Endodermal cell (in vitro differentiated cells): ENCODE results near the gene HCAR1. TPM values are rescaled to one million over a fixed set of nuclear protein-coding genes. Genes with fewer than 3 reads are reported as not detected.

Experiments used
- DNase-seq: peaks from one replicate; pipeline ENCODE4 v3.0.0-alpha.2; 2017
- H3K27ac ChIP-seq: 2 replicates; pipeline ENCODE4 v1.5.1; 2013; ENCODE audit warnings: mild to moderate bottlenecking, low read depth, low read length, moderate library complexity
- H3K27me3 ChIP-seq: 2 replicates; pipeline ENCODE4 v1.6.1; 2013; ENCODE audit warnings: mild to moderate bottlenecking, low read length, moderate library complexity; ENCODE audit not compliant: insufficient read depth, control insufficient read depth, poor library complexity, severe bottlenecking
- H3K36me3 ChIP-seq: 2 replicates; pipeline ENCODE4 v1.7.0; 2013; ENCODE audit warnings: mild to moderate bottlenecking, low read length, moderate library complexity; ENCODE audit not compliant: control insufficient read depth, insufficient read depth
- H3K4me1 ChIP-seq: one replicate; pipeline ENCODE4 v1.7.0; 2013; ENCODE audit warnings: low read length; ENCODE audit not compliant: control insufficient read depth, insufficient read depth
- H3K4me3 ChIP-seq: 2 replicates; pipeline ENCODE4 v1.5.1; 2013; ENCODE audit warnings: mild to moderate bottlenecking, low read length, moderate library complexity
- H3K9ac ChIP-seq: 2 replicates; pipeline ENCODE4 v1.6.1; 2013; ENCODE audit warnings: mild to moderate bottlenecking, low read length, moderate library complexity; ENCODE audit not compliant: poor library complexity, severe bottlenecking; ENCODE audit errors: extremely low read depth
- H3K9me3 ChIP-seq: 2 replicates; pipeline ENCODE4 v1.6.1; 2013; ENCODE audit warnings: mild to moderate bottlenecking, low read length, moderate library complexity; ENCODE audit not compliant: control insufficient read depth
- H3K27ac Mint-ChIP-seq: 2 replicates; pipeline ENCODE4 v1.8.0; 2020; ENCODE audit warnings: mixed read lengths
- H3K27me3 Mint-ChIP-seq: 2 replicates; pipeline ENCODE4 v1.8.0; 2021; ENCODE audit warnings: mild to moderate bottlenecking, mixed read lengths; ENCODE audit not compliant: insufficient read depth
- H3K36me3 Mint-ChIP-seq: 2 replicates; pipeline ENCODE4 v1.8.0; 2020; ENCODE audit warnings: low read depth, mixed read lengths
- H3K4me1 Mint-ChIP-seq: 2 replicates; pipeline ENCODE4 v1.8.0; 2020; ENCODE audit warnings: mixed read lengths
- H3K4me3 Mint-ChIP-seq: 2 replicates; pipeline ENCODE4 v1.8.0; 2020; ENCODE audit warnings: mild to moderate bottlenecking, moderate library complexity, mixed read lengths
- H3K9me3 Mint-ChIP-seq: 2 replicates; pipeline ENCODE4 v1.8.0; 2020; ENCODE audit warnings: mild to moderate bottlenecking, mixed read lengths
- CTCF ChIP-seq: fragments of 200-600 bp; sonication (generic); conservative IDR thresholded peaks from 2 replicates; pipeline ENCODE4 v1.5.0; 2021; ENCODE audit warnings: antibody characterized with exemption, mild to moderate bottlenecking
- WGBS, 2 experiments: methylation state at CpG; one replicate each; pipeline versions ENCODE4 v1.1.5 to v1.1.7; 2013; ENCODE audit warnings: missing lambda C conversion rate in 2 of 2, mixed read lengths in 1 of 2; ENCODE audit not compliant: insufficient coverage in 1 of 2, insufficient read length in 1 of 2; 5-methylcytosine and 5-hydroxymethylcytosine counted together
- total RNA-seq, 2 donors: library from RNA; stranded (reverse); fragmentation: NEBNext Ultra II Directional in 1 of 2; extraction: Animal tissue kit (Norgen Biotek cat#: 25700) in 1 of 2; gene quantifications; 2 replicates in 1 of 2; 3 replicates in 1 of 2; pipeline ENCODE4 v1.2.1, GENCODE V29; 2021

The HCAR1 gene
- total RNA-seq, 2 donors from 2014 or later: 0.04 TPM; not detected in 1

GRCh38 chr12:122691566-122691965, 39.1 kb downstream of the HCAR1 start:
- Mint-ChIP-seq H3K36me3 (no peaks in the 10 kb centered on the region), H3K27me3 (peaks cover 3% of the 10 kb centered on the region), H3K27ac (no peak overlapping the region), H3K4me1 (peaks cover 2% of the 10 kb centered on the region), H3K4me3 (no peak overlapping the region), H3K9me3 (no peaks in the 10 kb centered on the region)
- WGBS, 2 experiments: 78 to 100% methylated on average over 3 of the region's 3 CpGs
- Histone ChIP-seq H3K9me3 (no peaks in the 10 kb centered on the region), H3K4me3 (no peak overlapping the region), H3K4me1 (no peaks in the 10 kb centered on the region), H3K36me3 (no peaks in the 10 kb centered on the region), H3K27me3 (no peaks in the 10 kb centered on the region), H3K9ac (no peak overlapping the region), H3K27ac (no peak overlapping the region)
- no peak for TF ChIP-seq CTCF
- DNase-seq: no peak

GRCh38 chr12:122688291-122688690, 42.4 kb downstream of the HCAR1 start:
- peaks cover 2% of the 10 kb centered on the region for H3K4me1 Mint-ChIP-seq
- no peak overlapping the region for H3K9ac ChIP-seq
- H3K9me3 ChIP-seq: no peaks in the 10 kb centered on the region
- H3K27me3 ChIP-seq: no peaks in the 10 kb centered on the region
- no peak for DNase-seq
- H3K36me3 ChIP-seq: no peaks in the 10 kb centered on the region
- no peaks in the 10 kb centered on the region for H3K9me3 Mint-ChIP-seq
- H3K36me3 Mint-ChIP-seq: no peaks in the 10 kb centered on the region
- H3K27ac Mint-ChIP-seq: no peak overlapping the region
- H3K4me3 ChIP-seq: no peak overlapping the region
- 93 to 94% methylated on average over 3 of the region's 3 CpGs for WGBS, 2 experiments
- no peak for TF ChIP-seq CTCF
- no peak overlapping the region for H3K27ac ChIP-seq
- H3K4me3 Mint-ChIP-seq: no peak overlapping the region
- peaks cover 11% of the 10 kb centered on the region for H3K27me3 Mint-ChIP-seq
- H3K4me1 ChIP-seq: no peaks in the 10 kb centered on the region

GRCh38 chr12:122687086-122687485, 43.6 kb downstream of the HCAR1 start:
- Mint-ChIP-seq H3K4me1 (peaks cover 2% of the 10 kb centered on the region), H3K4me3 (no peak overlapping the region), H3K9me3 (no peaks in the 10 kb centered on the region), H3K27me3 (peaks cover 21% of the 10 kb centered on the region), H3K36me3 (no peaks in the 10 kb centered on the region), H3K27ac (no peak overlapping the region)
- H3K27ac ChIP-seq: no peak overlapping the region
- WGBS, 2 experiments: 84 to 90% methylated on average over 5 of the region's 5 CpGs
- H3K36me3 ChIP-seq: no peaks in the 10 kb centered on the region
- no peak overlapping the region for H3K4me3 ChIP-seq
- H3K9ac ChIP-seq: no peak overlapping the region
- no peaks in the 10 kb centered on the region for H3K27me3 ChIP-seq
- no peaks in the 10 kb centered on the region for H3K4me1 ChIP-seq
- no peak for DNase-seq
- H3K9me3 ChIP-seq: no peaks in the 10 kb centered on the region
- no peak for TF ChIP-seq CTCF
